HAP-1 (cell line): ENCODE data around the gene EDN1.

Experiments used
- DNase-seq, 2 experiments: peaks; one replicate each; pipeline ENCODE4 v3.0.0-alpha.2; 2016 to 2020; ENCODE audit warnings: low spot score in 2 of 2
- H3K27me3 ChIP-seq: fragments of 250-450 bp; sonication (Bioruptor Pico); 2 replicates; pipeline ENCODE4 v1.5.1; 2020; ENCODE audit warnings: low read depth, mild to moderate bottlenecking, moderate library complexity
- H3K36me3 ChIP-seq: fragments of 250-450 bp; sonication (Bioruptor Pico); replicated peaks from 2 replicates; pipeline ENCODE4 v1.5.1; 2020; ENCODE audit warnings: mild to moderate bottlenecking
- H3K4me1 ChIP-seq: fragments of 250-450 bp; sonication (Bioruptor Pico); 2 replicates; pipeline ENCODE4 v1.5.1; 2020; ENCODE audit warnings: mild to moderate bottlenecking
- H3K4me3 ChIP-seq: fragments of 250-450 bp; sonication (Bioruptor Pico); 2 replicates; pipeline ENCODE4 v1.5.1; 2020; ENCODE audit warnings: mild to moderate bottlenecking, moderate library complexity
- H3K9me3 ChIP-seq: fragments of 250-450 bp; sonication (Bioruptor Pico); 2 replicates; pipeline ENCODE4 v1.5.1; 2020; ENCODE audit warnings: mild to moderate bottlenecking, moderate library complexity
- in situ Hi-C: fragments of 300-500 bp; cut with MboI; formaldehyde crosslinking; loops from 3 replicates; pipeline ENCODE4 v1.14.3; 2020; ENCODE audit warnings: low sequenced_read_pairs, inconsistent platforms, mixed read lengths

The EDN1 gene

GRCh38 chr6:12278915-12279314 is 11.2 kb upstream of the EDN1 start:
- no peak overlapping the region for H3K4me3 ChIP-seq
- H3K4me1 ChIP-seq, result no peaks in the 10 kb centered on the region
- no peak for DNase-seq
- in situ Hi-C loops, result no loop called here
- no peaks in the 10 kb centered on the region for H3K36me3 ChIP-seq
- peaks cover 4% of the 10 kb centered on the region; the same call in 1 of the 2 replicates for H3K27me3 ChIP-seq
- no peaks in the 10 kb centered on the region for H3K9me3 ChIP-seq

GRCh38 chr6:12279322-12280091 is 10.7 kb upstream of the EDN1 start:
- peaks cover 4% of the 10 kb centered on the region; the same call in 1 of the 2 replicates for H3K27me3 ChIP-seq
- H3K4me3 ChIP-seq, result no peak overlapping the region
- no peak for DNase-seq
- H3K36me3 ChIP-seq, result no peaks in the 10 kb centered on the region
- in situ Hi-C loops, result no loop called here
- no peaks in the 10 kb centered on the region for H3K9me3 ChIP-seq
- H3K4me1 ChIP-seq, result no peaks in the 10 kb centered on the region

DNA sequence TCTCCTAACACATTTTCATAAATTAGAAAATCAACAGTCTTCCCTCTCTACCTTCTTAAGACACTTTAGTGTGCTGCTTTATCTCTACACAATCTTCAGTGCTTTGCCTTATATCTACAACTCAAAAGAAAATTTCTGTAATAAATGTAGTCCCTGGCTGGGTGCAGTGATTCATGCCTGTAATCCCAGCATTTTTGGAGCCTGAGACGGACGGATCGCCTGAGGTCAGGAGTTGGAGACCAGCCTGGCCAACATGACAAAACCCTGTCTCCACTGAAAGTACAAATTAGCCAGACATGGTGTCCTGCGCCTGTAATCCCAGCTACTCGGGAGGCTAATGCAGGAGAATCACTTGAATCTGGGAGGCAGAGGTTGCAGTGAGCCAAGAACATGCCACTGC is 9.7 kb upstream of the EDN1 start:
- Histone ChIP-seq H3K9me3 (no peaks in the 10 kb centered on the region), H3K4me1 (no peaks in the 10 kb centered on the region), H3K4me3 (no peak overlapping the region), H3K27me3 (peaks cover 4% of the 10 kb centered on the region; the same call in 1 of the 2 replicates), H3K36me3 (no peaks in the 10 kb centered on the region)
- in situ Hi-C loops, result no loop called here
- no peak for DNase-seq

- Histone ChIP-seq H3K36me3 (no peaks in the 10 kb centered on the region), H3K9me3 (no peaks in the 10 kb centered on the region), H3K4me3 (no peak overlapping the region), H3K27me3 (peaks cover 4% of the 10 kb centered on the region; the same call in 1 of the 2 replicates), H3K4me1 (no peaks in the 10 kb centered on the region)
- in situ Hi-C loops, result no loop called here
- no peak for DNase-seq
These were observed 9.3 kb upstream of the EDN1 start for GRCh38 chr6:12280902-12281301.

DNA sequence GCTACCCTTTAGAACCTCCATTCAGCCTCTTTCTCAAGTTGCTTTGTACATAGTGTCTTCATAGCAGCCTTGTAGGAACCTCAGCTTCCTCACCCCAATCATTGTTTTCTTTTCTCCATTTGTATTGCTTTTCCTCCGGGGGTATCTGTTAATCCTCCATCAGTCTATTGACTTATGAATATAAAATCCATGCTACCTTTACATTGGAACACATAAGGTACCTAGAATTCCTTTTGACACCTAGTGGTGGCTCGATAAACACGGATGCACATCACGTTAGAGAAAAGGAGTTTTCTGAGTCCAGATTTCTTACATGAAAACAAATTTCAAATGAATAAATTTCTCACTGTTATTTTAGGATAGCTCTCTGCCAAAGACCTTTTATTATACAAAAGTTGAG is 6.3 kb upstream of the EDN1 start:
- in situ Hi-C loops, result no loop called here
- H3K9me3 ChIP-seq, result no peaks in the 10 kb centered on the region
- peaks cover 4% of the 10 kb centered on the region; the same call in 1 of the 2 replicates for H3K27me3 ChIP-seq
- no peaks in the 10 kb centered on the region for H3K4me1 ChIP-seq
- no peak for DNase-seq
- H3K4me3 ChIP-seq, result no peak overlapping the region
- no peaks in the 10 kb centered on the region for H3K36me3 ChIP-seq

DNA sequence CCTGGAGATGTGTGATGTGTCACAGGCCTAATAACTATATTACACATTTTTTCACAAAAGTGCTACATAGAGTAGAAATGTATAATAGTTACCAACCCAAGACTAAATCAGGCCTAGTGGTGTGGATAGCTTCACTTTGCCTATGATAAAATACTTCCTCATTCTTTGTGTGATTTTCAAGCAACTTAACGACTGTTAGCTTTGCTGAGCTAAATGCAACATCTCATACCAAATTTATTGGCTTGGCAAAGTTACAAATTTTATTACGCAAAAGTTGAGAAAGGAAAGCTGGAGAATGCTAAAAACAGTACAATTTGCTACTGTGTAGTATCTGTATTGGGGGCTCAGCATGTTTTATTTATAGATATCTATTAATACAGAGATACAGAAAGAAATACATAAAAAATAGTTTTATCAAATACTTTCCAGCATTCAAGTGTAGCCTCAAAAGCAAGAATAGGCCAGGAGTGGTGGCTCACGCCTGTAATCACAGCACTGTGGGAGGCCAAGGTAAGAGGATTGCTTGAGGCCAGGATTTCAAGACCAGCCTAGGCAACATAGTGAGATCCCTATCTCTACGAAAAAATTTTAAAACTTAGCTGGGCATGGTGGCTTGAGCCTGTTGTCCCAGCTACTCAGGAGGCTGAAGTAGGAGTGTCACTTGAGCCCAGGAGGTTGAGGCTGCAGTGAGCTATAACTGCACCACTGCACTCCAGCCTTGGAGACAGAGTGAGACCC is 3.6 kb upstream of the EDN1 start:
- no peaks in the 10 kb centered on the region for H3K9me3 ChIP-seq
- in situ Hi-C loops, result no loop called here
- peaks cover 23% of the 10 kb centered on the region for H3K27me3 ChIP-seq
- no peak for DNase-seq
- no peaks in the 10 kb centered on the region for H3K4me1 ChIP-seq
- H3K4me3 ChIP-seq, result no peak overlapping the region
- no peaks in the 10 kb centered on the region for H3K36me3 ChIP-seq

DNA sequence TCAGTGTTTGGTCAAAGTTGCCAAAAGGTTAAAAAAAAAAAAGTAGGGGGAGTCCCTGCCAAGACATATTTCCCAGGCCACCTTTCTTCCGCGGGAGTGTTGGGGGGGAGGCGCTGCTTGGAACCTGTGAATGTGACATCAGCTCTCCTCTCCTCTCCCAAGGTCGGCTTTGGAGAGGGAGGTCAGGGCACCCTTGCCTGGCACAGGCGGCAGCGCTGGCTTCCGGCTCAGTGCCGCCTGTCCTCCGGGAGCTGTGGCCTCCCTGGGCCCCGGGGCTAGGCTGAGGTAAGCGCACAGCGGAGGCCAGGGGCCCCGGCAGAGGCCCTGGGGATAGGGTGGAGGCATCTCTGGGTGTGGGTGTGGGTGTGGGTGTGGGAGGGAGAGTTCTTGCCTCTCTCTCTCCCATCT is 1.9 kb upstream of the EDN1 start:
- Histone ChIP-seq H3K36me3 (no peaks in the 10 kb centered on the region), H3K4me1 (no peaks in the 10 kb centered on the region), H3K4me3 (no peak overlapping the region), H3K27me3 (peaks cover 39% of the 10 kb centered on the region), H3K9me3 (no peaks in the 10 kb centered on the region)
- in situ Hi-C loops, result no loop called here
- no peak for DNase-seq

GRCh38 chr6:12288914-12289313 is 1.2 kb upstream of the EDN1 start:
- DNase-seq, result no peak
- in situ Hi-C loops, result no loop called here
- H3K4me3 ChIP-seq, result no peak overlapping the region
- H3K36me3 ChIP-seq, result no peaks in the 10 kb centered on the region
- peaks cover 36% of the 10 kb centered on the region for H3K27me3 ChIP-seq
- no peaks in the 10 kb centered on the region for H3K9me3 ChIP-seq
- no peaks in the 10 kb centered on the region for H3K4me1 ChIP-seq

DNA sequence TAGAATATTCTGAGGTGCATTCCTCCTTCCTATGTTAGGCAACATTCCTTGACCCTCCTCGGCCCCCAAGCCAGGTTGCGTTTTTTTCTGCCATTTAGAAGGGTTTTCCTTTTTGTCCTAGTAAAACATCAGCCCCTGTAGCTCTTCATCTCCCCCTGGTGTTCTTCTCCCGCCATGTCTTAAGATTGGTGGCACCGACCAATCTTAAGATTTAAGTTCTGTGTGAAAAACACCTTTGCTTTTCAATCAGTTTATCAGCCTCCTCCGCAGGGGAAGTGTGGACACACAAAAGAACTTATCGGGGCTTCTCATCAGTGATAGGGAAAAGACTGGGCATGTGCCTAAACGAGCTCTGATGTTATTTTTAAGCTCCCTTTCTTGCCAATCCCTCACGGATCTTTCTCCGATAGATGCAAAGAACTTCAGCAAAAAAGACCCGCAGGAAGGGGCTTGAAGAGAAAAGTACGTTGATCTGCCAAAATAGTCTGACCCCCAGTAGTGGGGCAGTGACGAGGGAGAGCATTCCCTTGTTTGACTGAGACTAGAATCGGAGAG is 719 bp upstream of the EDN1 start:
- Histone ChIP-seq H3K4me3 (peak overlapping the region; percentile 16), H3K27me3 (peaks cover 36% of the 10 kb centered on the region), H3K36me3 (no peaks in the 10 kb centered on the region), H3K4me1 (no peaks in the 10 kb centered on the region), H3K9me3 (no peaks in the 10 kb centered on the region)
- peak; percentile 34 to 73 for DNase-seq
- in situ Hi-C loops, result no loop called here

- H3K4me1 ChIP-seq, result no peaks in the 10 kb centered on the region
- no peak overlapping the region for H3K4me3 ChIP-seq
- H3K27me3 ChIP-seq, result peaks cover 36% of the 10 kb centered on the region
- no peak for DNase-seq
- in situ Hi-C loops, result no loop called here
- H3K36me3 ChIP-seq, result no peaks in the 10 kb centered on the region
- no peaks in the 10 kb centered on the region for H3K9me3 ChIP-seq
These were observed 1.1 kb downstream of the EDN1 start for GRCh38 chr6:12291071-12291838.

GRCh38 chr6:12291839-12292604 is 1.9 kb downstream of the EDN1 start:
- in situ Hi-C loops, result no loop called here

GRCh38 chr6:12293235-12293930 is 3.2 kb downstream of the EDN1 start:
- in situ Hi-C loops, result no loop called here
- Histone ChIP-seq H3K4me3 (no peak overlapping the region), H3K4me1 (no peaks in the 10 kb centered on the region), H3K27me3 (peaks cover 36% of the 10 kb centered on the region), H3K36me3 (no peaks in the 10 kb centered on the region), H3K9me3 (no peaks in the 10 kb centered on the region)
- no peak for DNase-seq

More at GRCh38 chr6:12291839-12292604, 1.9 kb downstream of the EDN1 start:
- H3K27me3 ChIP-seq, result peaks cover 36% of the 10 kb centered on the region
- no peak for DNase-seq
- H3K9me3 ChIP-seq, result no peaks in the 10 kb centered on the region
- H3K4me1 ChIP-seq, result no peaks in the 10 kb centered on the region
- H3K4me3 ChIP-seq, result no peak overlapping the region
- H3K36me3 ChIP-seq, result no peaks in the 10 kb centered on the region
